Measurements from ENCODE around the gene PCDHGA6.
"Not testable (repeated sequence)": the region's sequence is repeated elsewhere in the genome, so short reads cannot be mapped to it uniquely, and the experiment has no call there.

The PCDHGA6 gene

GRCh38 chr5:141360685-141361084 lies 13.0 kb upstream of the PCDHGA6 start:
- no peak for DNase-seq

- DNase-seq: no peak
Measured at GRCh38 chr5:141362719-141363118, 11.0 kb upstream of the PCDHGA6 start.

DNA sequence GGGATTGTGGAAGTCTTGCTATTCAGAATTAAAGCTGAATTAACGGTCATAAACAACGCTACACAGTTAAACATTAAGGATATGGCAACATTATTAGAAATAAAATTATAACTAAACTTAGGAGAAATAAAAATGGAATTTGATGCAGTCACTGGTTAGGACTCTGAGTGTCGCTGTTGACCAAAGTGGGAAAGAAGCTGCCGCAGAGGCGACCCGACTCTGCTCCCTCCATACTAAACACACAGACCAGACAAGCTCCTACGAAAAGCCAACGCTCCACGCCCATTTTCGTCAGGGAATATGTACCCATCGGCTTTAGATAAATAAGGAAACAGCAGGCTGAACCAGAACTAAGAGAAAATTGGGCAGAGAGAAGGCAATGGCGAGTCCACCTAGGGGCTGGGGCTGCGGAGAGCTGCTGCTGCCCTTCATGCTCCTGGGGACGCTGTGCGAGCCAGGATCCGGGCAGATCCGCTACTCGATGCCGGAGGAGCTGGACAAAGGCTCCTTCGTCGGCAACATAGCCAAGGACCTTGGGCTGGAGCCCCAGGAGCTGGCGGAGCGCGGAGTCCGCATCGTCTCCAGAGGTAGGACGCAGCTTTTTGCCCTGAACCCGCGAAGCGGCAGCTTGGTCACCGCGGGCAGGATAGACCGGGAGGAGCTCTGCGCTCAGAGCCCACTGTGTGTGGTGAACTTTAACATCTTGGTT lies 9.6 kb upstream of the PCDHGA6 start, which contains the start of gene PCDHGA5:
TSS of gene PCDHGA5 (plus strand) at position 211 of the 709 bp plus-strand sequence. CDS start at position 380, 169 bp downstream.
- no peak for DNase-seq

DNA sequence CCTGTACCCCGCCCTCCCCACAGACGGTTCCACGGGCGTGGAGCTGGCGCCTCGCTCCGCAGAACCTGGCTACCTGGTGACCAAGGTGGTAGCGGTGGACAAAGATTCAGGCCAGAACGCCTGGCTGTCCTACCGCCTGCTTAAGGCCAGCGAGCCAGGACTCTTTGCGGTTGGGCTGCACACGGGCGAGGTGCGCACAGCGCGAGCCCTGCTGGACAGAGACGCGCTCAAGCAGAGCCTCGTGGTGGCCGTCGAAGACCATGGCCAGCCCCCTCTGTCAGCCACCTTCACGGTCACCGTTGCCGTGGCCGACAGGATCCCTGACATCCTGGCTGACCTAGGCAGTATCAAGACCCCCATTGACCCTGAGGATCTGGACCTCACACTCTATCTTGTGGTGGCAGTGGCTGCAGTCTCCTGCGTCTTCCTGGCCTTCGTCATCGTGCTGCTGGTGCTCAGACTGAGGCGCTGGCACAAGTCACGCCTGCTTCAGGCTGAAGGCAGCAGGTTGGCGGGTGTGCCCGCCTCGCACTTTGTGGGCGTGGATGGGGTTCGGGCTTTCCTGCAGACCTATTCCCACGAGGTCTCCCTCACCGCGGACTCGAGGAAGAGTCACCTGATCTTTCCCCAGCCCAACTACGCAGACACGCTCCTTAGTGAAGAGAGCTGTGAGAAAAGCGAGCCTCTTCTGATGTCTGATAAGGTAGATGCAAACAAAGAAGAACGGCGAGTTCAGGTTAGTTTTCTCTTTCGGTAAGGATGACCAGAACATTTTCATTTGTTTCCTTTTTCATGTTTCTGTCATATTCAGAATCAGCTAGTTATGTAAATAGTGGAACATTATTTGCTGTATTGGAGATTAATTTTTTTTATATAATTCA lies 7.4 kb upstream of the PCDHGA6 start:
- no peak for DNase-seq

GRCh38 chr5:141369994-141370848 lies 3.5 kb upstream of the PCDHGA6 start, which contains the start of gene PCDHGB3:
Gene PCDHGB3 (plus strand): TSS chr5:141370242. CDS start chr5:141370395, 153 bp downstream.
- DNase-seq: peak in 1 of 2 donors; percentile 25

- DNase-seq: no peak
Measured at GRCh38 chr5:141371572-141372475, 1.9 kb upstream of the PCDHGA6 start.

DNA sequence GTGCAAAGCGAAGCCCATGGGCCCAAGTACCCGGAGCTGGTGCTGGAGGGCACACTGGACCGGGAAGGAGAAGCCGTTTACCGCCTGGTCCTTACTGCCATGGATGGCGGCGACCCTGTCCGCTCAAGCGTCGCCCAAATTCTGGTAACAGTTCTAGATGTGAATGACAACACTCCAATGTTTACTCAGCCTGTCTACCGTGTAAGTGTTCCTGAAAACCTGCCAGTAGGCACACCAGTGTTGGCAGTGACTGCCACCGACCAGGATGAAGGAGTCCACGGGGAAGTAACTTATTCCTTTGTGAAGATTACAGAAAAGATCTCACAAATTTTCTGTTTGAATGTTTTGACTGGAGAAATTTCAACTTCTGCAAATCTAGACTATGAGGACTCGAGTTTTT lies 936 bp downstream of the PCDHGA6 start:
- no peak for DNase-seq

GRCh38 chr5:141375444-141376155 lies 1.9 kb downstream of the PCDHGA6 start:
- DNase-seq: not testable (repeated sequence)

GRCh38 chr5:141382469-141383294 lies 9.0 kb downstream of the PCDHGA6 start, which contains the start of gene PCDHGA7:
Gene PCDHGA7 (plus strand): TSS chr5:141382742. CDS start chr5:141382900, 158 bp downstream.
- no peak for DNase-seq

DNA sequence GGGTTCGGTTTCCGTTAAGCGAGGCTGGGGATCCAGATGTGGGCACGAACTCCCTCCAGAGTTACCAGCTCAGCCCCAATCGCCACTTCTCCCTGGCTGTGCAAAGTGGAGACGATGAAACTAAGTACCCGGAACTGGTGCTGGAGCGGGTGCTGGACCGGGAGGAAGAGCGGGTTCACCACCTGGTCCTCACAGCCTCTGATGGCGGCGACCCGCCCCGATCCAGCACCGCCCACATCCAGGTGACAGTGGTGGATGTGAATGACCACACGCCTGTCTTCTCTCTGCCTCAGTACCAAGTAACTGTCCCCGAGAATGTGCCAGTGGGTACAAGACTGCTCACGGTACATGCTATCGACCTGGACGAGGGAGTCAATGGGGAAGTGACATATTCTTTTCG lies 9.7 kb downstream of the PCDHGA6 start:
- DNase-seq: no peak

DNA sequence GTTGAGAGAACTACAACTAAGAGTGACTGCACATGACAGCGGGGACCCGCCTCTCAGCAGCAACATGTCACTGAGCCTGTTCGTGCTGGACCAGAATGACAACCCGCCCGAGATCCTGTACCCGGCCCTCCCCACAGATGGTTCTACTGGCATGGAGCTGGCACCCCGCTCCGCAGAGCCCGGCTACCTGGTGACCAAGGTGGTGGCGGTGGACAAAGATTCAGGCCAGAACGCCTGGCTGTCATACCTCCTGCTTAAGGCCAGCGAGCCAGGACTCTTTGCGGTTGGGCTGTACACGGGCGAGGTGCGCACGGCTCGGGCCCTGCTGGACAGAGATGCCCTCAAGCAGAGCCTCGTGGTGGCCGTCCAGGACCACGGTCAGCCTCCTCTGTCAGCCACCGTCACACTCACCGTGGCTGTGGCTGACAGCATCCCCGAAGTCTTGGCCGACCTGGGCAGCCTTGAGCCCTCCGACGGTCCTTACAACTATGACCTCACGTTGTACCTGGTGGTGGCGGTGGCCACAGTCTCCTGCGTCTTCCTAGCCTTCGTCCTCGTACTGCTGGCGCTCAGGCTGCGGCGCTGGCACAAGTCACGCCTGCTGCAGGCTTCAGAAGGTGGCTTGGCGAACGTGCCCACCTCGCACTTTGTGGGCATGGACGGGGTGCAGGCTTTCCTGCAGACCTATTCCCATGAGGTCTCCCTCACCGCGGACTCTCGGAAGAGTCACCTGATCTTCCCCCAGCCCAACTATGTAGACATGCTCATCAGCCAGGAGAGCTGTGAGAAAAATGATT lies 11.0 kb downstream of the PCDHGA6 start:
- no peak for DNase-seq

DNA sequence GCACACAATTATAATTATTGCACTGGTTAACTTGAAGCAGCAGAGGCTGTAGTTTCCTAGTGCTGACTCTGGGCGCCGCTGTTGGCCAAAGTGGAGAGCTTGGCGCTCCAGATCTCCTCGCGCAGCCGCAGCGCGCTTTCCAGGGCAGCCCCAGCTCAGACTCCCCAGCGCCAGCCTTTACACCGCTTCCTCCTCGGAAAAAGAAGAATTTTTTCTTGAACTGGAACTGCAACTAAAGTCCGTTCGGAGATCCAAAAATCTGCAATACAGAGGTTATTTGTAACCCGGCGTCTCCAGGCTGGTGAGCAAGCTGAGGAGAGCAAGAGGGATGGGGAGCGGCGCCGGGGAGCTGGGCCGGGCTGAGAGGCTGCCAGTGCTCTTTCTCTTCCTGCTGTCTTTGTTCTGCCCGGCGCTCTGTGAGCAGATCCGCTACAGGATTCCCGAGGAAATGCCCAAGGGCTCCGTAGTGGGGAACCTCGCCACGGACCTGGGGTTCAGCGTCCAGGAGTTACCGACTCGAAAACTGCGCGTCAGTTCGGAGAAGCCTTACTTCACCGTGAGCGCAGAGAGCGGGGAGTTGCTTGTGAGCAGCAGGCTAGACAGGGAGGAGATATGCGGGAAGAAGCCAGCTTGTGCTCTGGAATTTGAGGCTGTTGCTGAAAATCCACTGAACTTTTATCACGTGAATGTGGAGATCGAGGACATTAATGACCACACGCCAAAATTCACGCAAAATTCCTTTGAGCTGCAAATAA lies 14.0 kb downstream of the PCDHGA6 start, which contains the start of gene PCDHGB4:
TSS of gene PCDHGB4 (plus strand) at position 142 of the 755 bp plus-strand sequence. CDS start at position 329, 187 bp downstream.
- DNase-seq: peak; percentile 7 to 14

- DNase-seq: no peak
Measured at GRCh38 chr5:141388661-141389060, 15.0 kb downstream of the PCDHGA6 start.

- DNase-seq: no peak
Measured at GRCh38 chr5:141389153-141390042, 15.7 kb downstream of the PCDHGA6 start.

DNA sequence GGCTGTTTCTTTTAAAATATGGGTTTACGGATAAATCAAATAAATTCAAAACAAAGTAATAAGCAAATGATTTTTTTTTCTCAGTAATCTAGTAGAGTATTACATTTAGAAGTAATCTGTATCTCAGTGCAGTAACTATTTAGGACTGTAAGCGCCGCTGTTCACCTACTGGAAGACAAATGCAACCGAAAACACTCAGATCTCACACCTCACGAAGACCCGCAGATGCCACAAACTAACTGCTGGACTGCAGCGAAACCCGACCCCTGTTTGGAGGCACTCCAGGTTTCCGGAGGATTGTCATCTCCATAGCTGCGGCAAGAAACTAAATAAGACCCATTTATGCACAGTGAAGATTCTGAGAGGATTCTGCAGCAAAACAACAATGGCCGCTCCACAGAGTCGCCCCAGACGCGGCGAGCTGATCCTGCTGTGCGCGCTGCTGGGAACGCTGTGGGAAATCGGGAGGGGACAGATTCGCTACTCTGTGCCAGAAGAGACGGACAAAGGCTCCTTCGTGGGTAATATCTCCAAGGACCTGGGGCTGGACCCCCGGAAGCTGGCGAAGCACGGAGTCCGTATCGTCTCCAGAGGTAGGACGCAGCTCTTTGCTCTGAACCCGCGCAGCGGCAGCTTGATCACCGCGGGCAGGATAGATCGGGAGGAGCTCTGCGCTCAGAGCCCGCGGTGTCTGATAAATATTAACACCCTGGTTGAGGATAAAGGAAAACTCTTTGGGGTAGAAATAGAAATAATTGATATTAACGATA lies 18.9 kb downstream of the PCDHGA6 start, which contains the start of gene PCDHGA8:
TSS of gene PCDHGA8 (plus strand) at position 205 of the 770 bp plus-strand sequence. CDS start at position 386, 181 bp downstream.
- no peak for DNase-seq

- no peak for DNase-seq
Measured at GRCh38 chr5:141393267-141393666, 19.6 kb downstream of the PCDHGA6 start.

Data from inflammatory macrophage treated with lipopolysaccharide for 1 hour (primary cell).